HCT116 (cell line): Measurements from ENCODE around the gene MAP3K9.

Experiments used
- CBX3 ChIP-seq: IDR thresholded peaks from 2 replicates; pipeline ENCODE4 v1.6.1; 2012; ENCODE audit warnings: low read depth
- CTCF ChIP-seq, 3 experiments: fragments of 200-600 bp in 1 of 3; sonication (generic) in 1 of 3; IDR thresholded peaks in 2 of 3; conservative IDR thresholded peaks in 1 of 3; 2 replicates each; pipeline ENCODE4 v1.5.1; 2012 to 2017; ENCODE audit warnings: low read depth in 2 of 3, low read length in 2 of 3, antibody characterized with exemption in 1 of 3, borderline replicate concordance in 1 of 3, control low read depth in 1 of 3, mild to moderate bottlenecking in 1 of 3, mixed read lengths in 1 of 3, mixed run types in 1 of 3, moderate library complexity in 1 of 3; ENCODE audit not compliant: insufficient read depth in 1 of 3
- EGR1 ChIP-seq: IDR thresholded peaks from 2 replicates; pipeline ENCODE4 v1.6.1; 2012; ENCODE audit warnings: low read depth
- EZH2phosphoT487 ChIP-seq: fragments of 200-600 bp; IDR thresholded peaks from 2 replicates; pipeline ENCODE4 v1.6.1; 2018; ENCODE audit warnings: antibody characterized with exemption, borderline replicate concordance
- FOSL1 ChIP-seq: IDR thresholded peaks from 2 replicates; pipeline ENCODE4 v1.6.1; 2012; ENCODE audit warnings: low read depth
- JUND ChIP-seq: IDR thresholded peaks from 2 replicates; pipeline ENCODE4 v1.6.1; 2012
- MAX ChIP-seq: IDR thresholded peaks from 2 replicates; pipeline ENCODE4 v1.6.1; 2012
- POLR2A ChIP-seq: IDR thresholded peaks from 2 replicates; pipeline ENCODE4 v1.7.0; 2011; ENCODE audit warnings: borderline replicate concordance; ENCODE audit not compliant: insufficient read depth, insufficient read length; ENCODE audit errors: extremely low read depth
- POLR2AphosphoS5 ChIP-seq: IDR thresholded peaks from 2 replicates; pipeline ENCODE4 v1.6.1; 2011; ENCODE audit warnings: mild to moderate bottlenecking, low read depth, low read length, moderate library complexity
- REST ChIP-seq: IDR thresholded peaks from 2 replicates; pipeline ENCODE4 v1.6.1; 2012; ENCODE audit warnings: low read depth
- ZNF274 ChIP-seq: fragments of 200-500 bp; sonication (Bioruptor generic); IDR thresholded peaks from 2 replicates; pipeline ENCODE4 v1.6.1; 2014; ENCODE audit warnings: mild to moderate bottlenecking, low read depth, low read length, inconsistent platforms

GRCh38 chr14:70823281-70823680, 14.0 kb upstream of the MAP3K9 start:
- TF ChIP-seq REST: no peak
- no peak for TF ChIP-seq POLR2AphosphoS5
- no peak for TF ChIP-seq CTCF (IDR thresholded peaks at IDR 0.05 in 2 of 3, conservative IDR thresholded peaks at IDR 0.05 in 1 of 3; ENCODE audit: borderline replicate concordance in 1 of 3, insufficient read depth in 1 of 3, low read depth in 2 of 3, low read length in 2 of 3)
- TF ChIP-seq EZH2phosphoT487: no peak
- no peak for TF ChIP-seq POLR2A
- no peak for TF ChIP-seq MAX
- no peak for TF ChIP-seq CBX3
- TF ChIP-seq EGR1: no peak
- TF ChIP-seq FOSL1: no peak
- no peak for TF ChIP-seq ZNF274
- TF ChIP-seq JUND: no peak
